Fibroblast of pulmonary artery (primary cell): ENCODE results near the gene BCL7A.

Experiments
- DNase-seq: peaks from one replicate; pipeline ENCODE4 v3.0.0-alpha.2; 2010; ENCODE audit warnings: low read depth
- H3K4me3 ChIP-seq: replicated peaks from 2 replicates; pipeline ENCODE4 v1.5.1; 2011; ENCODE audit warnings: low read depth, mild to moderate bottlenecking, control low read depth, low read length, moderate library complexity
- TF ChIP-seq, protein P1 (sequence below): IDR thresholded peaks from 2 replicates; pipeline ENCODE4 v1.5.1; 2011; ENCODE audit warnings: mild to moderate bottlenecking, control low read depth, low read length, inconsistent platforms; ENCODE audit errors: missing control alignments

The BCL7A gene

DNA sequence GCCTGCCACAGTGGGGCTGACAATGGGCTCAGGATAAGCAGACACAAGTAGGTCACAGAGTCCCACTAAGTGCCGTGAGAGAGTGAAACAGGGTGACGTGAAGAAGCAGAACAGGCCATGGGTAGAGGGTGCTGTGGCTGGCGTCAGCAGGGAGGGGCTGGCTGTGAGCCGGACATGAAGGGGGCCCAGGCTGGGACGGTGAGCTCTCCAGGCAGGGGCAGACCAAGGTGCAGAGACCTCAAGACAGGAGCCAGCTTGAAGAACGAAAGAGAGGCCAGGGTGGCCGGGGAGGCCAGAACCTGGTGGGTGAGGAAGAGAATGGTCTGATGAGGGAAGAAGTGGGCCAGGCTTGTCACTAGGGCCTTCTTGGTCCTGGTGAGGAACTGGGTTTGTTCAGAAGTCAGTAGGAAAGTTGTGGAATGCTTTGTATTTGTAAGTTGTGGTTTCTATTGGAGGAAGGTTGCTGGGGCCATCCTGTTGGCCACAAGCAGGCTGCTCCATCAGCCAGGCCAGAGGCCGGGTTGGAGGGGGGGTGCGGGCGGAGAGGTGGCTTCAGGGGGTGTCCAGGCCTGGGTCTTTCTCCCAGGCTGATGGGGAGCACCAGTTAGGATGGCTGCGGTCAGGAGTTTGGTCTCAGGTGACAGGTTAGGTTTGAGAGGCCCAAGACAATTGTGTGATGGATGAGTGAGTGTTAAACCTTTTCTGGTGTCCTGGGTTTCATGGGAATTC lies 35.5 kb downstream of the BCL7A start:
- TF ChIP-seq, protein P1, sequence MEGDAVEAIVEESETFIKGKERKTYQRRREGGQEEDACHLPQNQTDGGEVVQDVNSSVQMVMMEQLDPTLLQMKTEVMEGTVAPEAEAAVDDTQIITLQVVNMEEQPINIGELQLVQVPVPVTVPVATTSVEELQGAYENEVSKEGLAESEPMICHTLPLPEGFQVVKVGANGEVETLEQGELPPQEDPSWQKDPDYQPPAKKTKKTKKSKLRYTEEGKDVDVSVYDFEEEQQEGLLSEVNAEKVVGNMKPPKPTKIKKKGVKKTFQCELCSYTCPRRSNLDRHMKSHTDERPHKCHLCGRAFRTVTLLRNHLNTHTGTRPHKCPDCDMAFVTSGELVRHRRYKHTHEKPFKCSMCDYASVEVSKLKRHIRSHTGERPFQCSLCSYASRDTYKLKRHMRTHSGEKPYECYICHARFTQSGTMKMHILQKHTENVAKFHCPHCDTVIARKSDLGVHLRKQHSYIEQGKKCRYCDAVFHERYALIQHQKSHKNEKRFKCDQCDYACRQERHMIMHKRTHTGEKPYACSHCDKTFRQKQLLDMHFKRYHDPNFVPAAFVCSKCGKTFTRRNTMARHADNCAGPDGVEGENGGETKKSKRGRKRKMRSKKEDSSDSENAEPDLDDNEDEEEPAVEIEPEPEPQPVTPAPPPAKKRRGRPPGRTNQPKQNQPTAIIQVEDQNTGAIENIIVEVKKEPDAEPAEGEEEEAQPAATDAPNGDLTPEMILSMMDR: no peak
- H3K4me3 ChIP-seq: no peak overlapping the region
- no peak for DNase-seq

DNA sequence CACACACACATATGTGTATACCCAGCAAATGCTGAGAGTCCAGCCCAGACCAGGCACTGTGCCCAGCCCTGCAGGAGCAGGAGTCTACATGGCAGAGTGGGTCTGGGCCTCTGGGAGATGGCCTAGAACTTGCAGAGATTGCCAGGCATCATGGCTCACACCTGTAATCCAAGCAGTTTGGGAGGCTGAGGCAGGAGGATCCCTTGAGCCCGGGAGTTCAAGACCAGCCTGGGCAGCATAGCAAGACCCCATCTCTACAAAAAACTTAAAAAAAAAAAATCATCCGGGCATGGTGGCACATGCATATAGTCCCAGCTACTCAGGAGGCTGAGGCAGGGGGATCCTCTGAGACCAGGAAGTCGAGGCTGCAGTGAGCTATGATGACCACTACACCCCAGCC lies 36.1 kb downstream of the BCL7A start:
- no peak overlapping the region for H3K4me3 ChIP-seq
- TF ChIP-seq, protein P1: no peak
- DNase-seq: no peak

DNA sequence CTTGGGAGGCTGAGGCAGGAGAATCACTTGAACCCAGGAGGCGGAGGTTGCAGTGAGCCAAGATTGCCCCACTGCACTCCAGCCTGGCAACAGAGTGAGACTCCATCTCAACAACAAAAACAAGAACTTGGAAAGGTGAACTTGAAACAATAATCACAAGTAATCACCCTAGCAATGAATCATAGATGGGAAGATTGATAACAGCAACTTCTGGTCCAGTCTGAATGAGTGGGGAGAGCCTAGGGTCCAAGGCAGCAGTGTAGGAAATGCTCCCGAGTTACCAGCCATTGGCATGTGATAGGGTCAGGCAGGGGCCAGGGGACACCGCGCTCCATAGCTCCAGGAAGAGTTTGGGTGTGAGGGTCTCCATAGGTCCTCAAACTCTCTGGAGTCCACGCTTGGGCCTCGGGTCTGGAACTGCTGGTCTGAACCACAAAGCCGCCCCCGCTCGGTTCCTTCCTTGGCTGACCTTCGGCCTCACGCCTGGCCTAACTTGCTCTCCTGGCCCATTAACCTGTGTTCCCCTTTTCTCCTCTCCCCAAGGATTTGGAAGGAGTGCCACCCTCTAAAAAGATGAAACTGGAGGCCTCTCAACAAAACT lies 37.0 kb downstream of the BCL7A start:
- TF ChIP-seq, protein P1: no peak
- no peak for DNase-seq
- H3K4me3 ChIP-seq: no peak overlapping the region

DNA sequence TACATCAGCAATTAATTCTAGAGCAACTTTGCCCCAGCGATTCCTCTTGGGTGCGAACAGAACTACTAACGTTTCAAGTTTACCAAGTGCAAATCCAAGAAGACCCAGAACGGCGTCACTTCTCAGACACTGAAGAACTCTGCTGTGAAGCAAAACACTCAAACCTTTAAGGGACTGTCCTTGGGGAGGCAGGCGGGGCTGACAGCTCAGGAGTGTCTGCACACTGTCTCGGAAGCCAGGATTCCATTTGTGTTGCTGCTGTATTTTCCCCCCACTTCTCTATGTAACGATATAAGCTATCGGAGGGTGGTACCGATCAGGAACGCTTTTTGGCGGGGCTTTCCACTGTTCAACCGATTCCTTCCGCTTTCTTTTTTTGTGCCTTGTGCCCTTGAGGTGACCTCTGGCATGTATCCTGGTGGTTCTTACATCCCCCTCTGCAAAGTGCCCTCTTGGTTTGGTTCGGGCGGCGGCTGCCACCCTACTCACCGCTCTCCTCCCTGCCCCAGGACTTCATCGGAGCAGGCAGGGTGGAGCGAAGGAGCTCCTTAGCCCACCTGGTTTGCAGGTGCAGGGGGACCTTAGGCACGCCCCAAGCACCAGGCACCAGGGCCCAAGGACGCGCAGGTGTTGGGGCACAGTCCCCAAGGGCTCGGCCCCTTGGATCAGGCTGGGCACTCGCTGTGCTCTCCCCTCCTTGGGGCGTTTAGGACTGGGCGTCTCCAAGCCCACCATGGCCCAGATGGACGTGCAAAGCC lies 37.7 kb downstream of the BCL7A start:
- DNase-seq: no peak
- no peak overlapping the region for H3K4me3 ChIP-seq
- TF ChIP-seq, protein P1: no peak

DNA sequence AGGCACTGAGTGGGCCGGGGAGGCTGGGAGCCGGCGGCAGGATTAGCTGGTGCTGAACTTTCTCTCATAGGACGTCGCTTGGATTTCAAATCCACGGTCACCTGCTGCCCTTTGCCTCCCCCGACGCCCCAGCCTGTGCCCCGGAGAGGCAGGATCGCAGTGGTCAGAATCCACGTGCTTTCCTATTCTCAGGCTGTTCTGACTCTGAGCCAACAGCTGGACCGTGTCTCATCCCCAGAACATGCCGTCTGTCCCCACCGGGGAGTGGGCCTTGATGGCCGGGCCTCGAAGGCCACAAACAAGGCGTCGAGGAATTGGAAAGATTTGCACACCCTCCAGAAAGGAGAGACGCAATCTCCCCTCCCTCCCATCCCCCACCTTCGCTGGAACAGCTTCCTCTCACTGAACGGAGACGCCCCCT lies 38.4 kb downstream of the BCL7A start:
- DNase-seq: no peak
- TF ChIP-seq, protein P1: no peak
- no peak overlapping the region for H3K4me3 ChIP-seq

DNA sequence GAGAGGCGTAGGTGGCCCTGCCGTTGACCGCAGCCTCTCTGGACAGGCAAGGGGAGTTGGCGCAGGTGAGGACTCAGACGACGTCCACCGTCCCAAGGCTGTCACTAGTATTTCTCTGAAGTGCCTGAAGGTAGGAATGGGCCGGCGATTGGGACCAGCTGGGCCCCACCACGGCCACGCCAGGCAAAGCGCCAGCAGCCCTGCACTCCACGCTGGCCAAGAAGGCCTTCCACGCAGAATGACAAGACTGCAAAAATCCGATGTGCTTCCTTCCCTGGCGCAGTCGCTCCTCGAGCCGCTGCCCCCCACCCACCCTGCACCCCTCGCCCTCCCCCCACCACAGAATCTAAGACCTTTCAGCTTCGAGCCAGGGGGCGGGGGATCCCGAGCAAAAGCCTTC lies 39.6 kb downstream of the BCL7A start:
- TF ChIP-seq, protein P1: no peak
- H3K4me3 ChIP-seq: no peak overlapping the region
- no peak for DNase-seq
